Transverse colon (tissue), 4 donors: ENCODE data around the gene PAGR1.
"Not testable (repeated sequence)": the region's sequence is repeated elsewhere in the genome, so short reads cannot be mapped to it uniquely, and the experiment has no call there.

Source experiments
- CTCF ChIP-seq, 5 experiments: fragments of 200-600 bp in 3 of 5; fragments of 450-650 bp in 2 of 5; sonication (generic) in 3 of 5; IDR thresholded peaks; 1 replicate in 2 of 5; 2 replicates in 3 of 5; pipeline ENCODE4 v1.5.1; 2016 to 2017; ENCODE audit warnings: antibody characterized with exemption in 5 of 5, inconsistent platforms in 3 of 5, mild to moderate bottlenecking in 2 of 5, moderate library complexity in 1 of 5
- POLR2A ChIP-seq: fragments of 450-650 bp; IDR thresholded peaks from one replicate; pipeline ENCODE4 v1.6.1; 2016; ENCODE audit warnings: antibody characterized with exemption, mild to moderate bottlenecking, moderate library complexity
- POLR2AphosphoS5 ChIP-seq, 3 donors: sonication (generic); formaldehyde crosslinking; IDR thresholded peaks; one replicate each; pipeline ENCODE4 v1.6.1; 2016; ENCODE audit warnings: antibody characterized with exemption in 3 of 3

GRCh38 chr16:29793153-29793552 lies 22.8 kb upstream of the PAGR1 start:
- TF ChIP-seq POLR2A; CTCF (IDR thresholded peaks at IDR 0.05); POLR2AphosphoS5 (IDR thresholded peaks at IDR 0.05): not testable (repeated sequence)
